GM19372 (cell line): ENCODE results near the gene FOXP1.

Experiments used
- ATAC-seq: cut with Tn5 transposase; IDR thresholded peaks from one replicate; pipeline ENCODE4 v1.9.1; 2021; ENCODE audit warnings: mild to moderate bottlenecking, low read depth, moderate library complexity; ENCODE audit not compliant: unreplicated experiment

Gene FOXP1

DNA sequence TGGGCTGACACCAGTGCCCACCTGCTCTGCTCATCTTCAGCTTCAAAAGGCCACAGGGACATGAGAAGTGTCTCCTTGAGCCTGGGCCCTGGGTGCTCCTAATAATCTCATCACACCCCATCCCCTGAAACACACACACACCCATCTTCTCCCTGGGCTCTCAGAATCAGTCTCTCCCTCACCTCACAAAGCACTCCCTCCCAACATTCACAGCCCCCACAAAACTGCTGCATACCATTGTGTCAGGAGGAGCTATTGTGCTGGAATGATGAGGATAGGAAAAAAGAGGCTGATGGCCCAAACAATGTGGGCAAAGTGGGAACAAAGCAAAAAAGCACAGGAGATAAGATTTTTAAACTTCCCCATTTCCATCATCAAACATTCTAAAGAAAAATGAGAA, 16.8 kb downstream of the FOXP1 start:
- no peak for ATAC-seq

DNA sequence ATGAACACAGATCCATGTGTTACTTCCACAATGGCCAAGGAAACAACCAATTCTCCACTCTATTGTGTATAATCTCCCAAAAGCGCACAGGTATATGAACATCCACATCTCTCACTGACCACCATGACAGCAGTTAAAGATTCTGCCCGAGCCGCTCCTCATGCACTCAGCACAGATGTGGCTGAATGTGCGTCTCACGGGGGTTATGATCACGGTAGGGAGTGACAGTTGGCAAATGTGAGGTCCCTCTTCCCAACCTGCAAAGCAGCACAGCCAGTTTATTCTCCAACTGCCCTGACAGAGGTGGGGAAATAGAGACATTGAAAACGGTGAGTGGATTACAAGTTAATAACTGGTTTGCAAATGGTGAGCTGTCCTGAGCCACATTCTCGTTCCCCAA, 17.6 kb downstream of the FOXP1 start:
- ATAC-seq, result no peak

DNA sequence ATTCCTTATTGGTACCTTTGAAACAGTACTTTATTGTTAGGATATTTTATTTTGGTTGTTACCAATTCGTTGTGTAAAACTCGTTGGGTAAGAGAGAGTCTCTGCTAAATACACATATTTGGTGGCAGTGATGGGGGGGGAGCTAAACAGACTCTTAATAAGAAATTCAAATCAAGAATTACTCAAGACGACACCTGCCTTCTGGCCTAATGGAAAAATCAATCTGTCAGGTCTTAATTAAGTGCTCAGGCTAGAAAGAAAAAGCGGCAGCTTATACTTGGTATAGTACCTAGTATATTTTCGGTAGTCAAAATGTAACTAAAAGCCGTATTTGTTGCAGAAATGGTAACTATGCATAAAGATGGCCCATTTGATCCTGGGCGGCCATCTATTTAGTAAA, 18.2 kb downstream of the FOXP1 start:
- no peak for ATAC-seq

DNA sequence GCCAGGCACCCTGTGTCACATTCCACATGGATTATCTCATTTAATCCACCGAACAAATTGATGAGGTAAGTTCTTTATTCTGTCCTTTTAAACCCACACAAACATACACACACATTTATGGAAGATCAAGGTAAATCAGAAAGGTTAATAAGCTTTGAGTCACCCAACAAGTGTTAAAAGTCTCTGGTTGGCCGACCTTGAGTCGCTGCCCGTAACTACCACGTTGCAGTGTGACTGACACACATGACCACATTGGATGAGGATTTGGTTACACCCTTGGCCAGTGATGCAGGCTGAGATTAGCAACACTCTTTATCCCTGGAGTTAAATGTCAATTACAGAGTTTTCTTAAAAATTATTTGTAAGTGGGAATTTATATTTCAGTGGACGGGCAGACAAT, 19.2 kb downstream of the FOXP1 start:
- no peak for ATAC-seq

DNA sequence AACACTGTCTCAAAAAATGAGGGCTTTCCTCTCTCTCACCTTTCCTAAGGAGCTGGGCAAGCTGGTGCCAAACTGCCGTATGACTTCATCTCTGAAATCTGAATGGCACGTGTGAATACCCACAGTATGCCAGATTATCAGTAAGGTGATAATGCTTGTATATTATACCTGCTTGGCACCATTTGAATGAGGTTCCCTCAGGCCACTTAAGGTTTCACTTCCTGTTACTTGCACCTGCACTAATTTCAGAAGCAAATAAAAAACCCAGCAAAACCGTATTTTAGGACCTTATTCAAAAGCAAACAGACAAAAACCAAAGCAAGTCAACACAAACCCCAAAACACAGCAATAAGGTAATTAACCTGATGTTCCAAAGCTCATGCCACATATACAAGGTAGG, 19.7 kb downstream of the FOXP1 start:
- ATAC-seq, result peak; percentile 87

DNA sequence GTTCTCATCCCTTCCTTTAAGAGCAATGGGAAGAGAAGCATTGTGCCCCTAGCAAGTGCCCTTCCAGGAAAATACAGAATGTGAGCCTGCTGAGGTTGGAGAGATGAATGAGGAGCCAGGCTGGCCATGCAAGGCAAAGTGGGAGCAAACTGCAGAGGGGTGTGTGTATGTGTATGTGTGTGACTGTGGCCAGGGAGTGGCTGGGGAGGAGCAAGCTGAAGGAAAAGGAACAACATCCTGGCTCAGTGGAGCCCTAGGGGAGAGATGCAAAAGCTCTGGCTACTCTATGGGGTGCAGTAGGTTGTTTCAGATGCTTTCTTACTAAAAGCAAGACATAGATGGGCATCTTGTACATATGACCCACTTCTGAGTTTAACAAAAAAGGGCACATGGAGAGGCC, 20.6 kb downstream of the FOXP1 start:
- no peak for ATAC-seq

DNA sequence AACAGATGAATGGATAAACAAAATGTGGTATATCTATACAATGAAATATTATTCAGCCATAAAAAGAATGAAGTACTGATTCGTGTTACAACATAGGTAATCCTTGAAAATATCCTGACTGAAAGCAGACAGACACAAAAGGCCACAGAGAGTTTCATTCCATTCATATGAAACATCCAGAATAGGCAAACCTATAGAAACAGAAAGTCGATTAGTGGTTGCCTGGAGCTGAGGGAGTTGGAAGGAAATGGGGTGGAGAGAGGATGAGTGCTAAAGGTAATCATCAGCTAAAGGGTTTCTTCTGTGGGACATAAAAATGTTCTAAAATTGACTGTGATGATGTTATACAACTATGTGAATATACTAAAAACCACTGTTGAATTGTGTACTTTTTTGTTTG, 22.9 kb downstream of the FOXP1 start:
- no peak for ATAC-seq

DNA sequence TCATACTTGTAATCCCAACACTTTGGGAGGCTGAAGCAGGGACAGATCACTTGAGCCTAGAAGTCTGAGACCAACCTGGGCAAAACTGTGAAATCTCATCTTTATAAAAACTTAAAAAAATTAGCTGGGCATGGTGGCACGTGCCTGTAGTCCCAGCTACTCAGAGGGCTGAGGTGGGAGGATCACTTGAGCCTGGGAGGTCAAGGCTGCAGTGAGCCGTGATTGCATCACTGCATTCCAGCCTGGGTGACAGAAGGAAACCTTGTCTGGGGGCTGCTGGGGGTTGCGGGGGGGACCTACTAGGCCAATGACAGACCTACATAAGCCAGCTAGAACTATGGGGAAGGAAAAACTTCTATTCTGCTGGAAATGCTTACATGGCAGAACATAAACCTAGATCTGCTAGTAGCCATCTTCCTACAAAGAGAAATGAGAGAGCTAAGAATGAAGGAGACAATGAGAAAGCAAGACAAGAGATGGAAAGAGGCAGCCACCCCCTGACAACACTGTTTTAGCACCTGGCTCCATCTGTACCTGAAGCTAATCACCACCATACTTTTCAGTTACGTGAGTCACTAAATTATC, 23.9 kb downstream of the FOXP1 start:
- no peak for ATAC-seq

DNA sequence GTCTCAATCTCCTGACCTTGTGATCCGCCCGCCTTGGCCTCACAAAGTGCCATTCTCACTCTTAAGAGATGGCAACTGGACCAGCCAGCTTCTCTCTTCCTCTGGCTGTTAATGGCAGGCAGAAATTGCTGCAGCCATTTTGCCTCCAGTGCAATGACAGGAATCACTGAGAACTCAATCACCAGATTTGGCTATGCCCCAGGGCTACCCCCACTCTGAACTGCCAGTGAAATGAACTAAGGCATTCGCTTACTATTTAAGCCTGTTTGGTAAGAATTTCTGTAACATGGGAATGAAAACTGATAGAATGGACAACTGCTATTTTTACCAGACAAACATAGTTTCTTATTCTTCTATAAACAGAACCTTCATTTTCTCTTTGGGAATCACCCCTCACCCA, 24.5 kb downstream of the FOXP1 start:
- no peak for ATAC-seq

DNA sequence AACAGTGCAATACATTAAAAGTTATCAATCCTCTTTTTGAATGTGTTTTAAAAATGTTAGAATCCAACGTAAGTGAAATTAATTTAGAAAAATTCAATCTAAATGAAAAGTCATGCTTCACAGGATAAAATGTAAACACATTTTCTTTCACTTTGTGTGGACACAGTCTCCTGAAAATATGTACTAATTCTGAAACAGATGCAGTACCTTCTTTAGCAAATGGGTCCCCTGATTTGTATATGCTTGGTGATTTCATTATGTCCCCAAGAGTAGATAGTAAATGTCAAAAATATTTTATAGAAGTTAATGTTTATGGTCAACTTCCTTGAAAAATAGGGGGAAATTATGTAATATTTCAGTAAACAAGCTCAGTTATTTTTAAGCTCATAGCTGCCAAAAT, 28.9 kb downstream of the FOXP1 start:
- no peak for ATAC-seq

DNA sequence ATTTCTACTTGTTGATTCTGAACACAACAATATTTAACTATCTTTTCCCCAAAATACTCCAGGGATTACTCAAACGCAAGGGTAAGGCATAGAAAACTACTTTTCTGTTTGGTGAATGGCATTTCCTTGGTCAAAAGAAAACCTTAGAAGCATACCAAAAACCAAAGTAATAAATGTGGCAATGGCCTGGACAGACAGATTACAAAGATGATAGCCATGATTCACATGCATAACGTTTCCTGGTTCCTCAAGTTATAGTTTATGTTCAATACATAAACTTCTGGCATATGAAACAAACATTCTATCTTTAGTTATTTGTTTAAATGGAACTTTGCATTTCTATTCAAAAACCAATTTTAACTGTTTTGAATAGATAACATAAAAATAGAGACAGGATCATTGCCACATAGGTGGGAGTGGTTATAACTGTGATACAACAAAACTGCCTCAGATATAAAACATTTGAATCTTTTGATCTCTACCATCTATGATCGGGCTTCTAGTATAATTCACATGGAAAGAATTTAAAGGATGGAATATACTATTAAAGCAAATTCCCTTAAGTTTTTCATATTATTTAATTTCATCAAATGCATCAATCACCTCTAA, 32.1 kb downstream of the FOXP1 start:
- no peak for ATAC-seq

DNA sequence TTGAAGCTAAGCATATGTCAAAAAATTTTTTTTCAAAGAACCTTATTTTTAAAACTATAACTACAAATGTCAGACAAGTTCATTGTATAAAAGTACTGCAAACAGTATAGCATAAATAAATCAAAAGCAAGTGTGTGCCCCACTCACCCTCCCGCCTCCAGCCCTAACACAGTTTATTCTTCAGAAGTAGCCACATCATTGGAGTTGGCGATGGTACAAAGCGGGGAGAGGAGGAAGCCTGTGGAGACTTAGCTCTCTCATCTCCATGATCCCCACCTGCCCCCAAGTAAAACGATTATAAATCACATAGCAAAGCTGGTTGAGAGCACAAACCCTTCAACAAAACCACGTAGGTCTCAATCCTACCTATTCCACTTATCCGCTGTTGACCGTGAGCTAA, 33.6 kb downstream of the FOXP1 start:
- ATAC-seq, result no peak

DNA sequence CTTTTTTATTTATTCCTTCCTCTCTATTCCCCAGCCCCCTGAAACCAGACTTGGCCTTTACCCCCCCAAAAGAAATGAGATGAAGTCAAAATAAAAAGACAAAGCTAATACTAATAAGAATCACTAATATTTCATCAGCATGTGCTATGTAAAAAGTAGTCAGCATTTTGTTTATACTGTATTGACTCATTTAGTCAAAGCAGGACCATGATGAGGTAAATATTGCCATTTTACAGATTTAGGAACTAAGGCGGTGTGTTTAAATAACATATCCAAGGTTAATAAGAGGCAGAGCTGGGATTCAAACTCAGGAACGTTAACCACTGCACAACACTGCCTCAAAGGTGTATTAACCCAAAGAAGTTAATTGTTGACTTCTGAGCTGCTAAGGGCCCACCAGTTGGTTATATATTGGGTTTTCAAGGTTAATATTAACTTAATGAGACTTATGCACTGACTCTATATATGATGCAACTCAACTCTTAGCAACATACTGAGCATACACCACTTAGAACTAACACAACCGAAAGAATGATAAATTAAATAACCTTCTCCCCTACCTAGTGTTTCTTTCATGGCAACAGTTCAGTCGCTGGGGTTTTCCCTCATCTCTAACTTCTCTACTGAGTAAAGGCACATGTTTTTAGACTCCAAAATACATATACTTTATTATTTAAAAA, 34.7 kb downstream of the FOXP1 start:
- ATAC-seq, result peak; percentile 81

DNA sequence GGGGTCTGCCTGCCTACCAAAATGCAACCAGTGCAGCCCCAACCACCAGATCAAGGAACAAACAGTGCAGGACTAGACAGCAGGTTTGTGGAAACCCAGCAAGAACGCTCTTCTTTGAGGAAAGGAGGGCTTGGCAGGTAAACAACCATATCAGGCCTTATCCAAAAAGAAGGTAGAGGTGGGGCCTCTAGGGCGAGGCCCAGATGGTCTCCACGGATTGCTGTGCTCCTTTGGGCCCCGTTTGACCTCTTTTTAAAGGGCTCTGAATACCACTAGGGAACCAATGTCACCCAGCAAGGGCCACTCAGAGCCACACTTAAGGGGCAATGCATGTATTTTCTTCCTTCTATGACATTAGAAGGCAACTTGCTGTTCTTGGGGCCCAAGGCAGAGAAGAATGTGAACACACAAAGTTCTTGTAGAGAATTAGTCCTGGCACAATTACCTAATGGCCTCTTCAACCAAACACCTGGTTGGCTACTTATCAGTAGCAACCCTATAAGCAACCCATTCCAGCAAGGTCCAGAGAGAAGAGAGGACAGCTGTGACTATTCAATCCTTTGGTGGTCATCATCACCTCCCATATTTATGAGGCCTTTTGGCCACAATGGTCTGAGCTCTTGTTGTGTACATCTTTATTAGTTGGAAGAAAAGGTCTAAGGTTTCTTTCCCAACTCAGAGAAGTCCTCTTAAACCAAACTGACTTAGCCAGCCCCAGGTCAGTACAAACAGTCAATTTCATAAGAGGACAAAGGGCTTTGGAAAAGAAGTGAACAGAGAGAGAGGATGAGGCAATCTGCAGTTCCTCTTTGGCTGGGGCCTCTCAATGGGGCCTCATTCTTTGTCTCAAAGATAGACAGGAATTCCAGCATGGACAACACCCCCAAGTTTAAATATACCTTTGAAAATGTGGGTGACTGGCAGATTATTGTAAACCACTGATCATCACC, 36.0 kb downstream of the FOXP1 start:
- no peak for ATAC-seq

DNA sequence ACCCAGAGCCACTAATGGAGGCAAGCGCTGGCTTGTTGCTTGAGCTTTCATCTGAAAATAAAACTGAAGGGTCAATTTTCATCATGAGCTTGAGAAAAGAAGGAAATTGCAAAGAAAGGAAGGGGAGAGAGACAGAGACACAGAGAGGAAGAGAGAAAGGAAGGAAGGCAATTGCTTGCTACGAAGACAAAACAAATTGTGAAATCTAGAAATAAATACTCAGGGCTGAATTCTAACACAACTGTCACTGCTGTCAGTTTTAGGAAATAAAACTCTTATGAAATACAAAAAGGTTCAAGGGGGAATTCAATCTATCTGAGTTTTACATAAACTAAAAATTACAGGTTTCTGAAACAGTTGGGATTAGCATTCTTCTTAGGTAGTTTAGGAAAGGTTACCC, 36.7 kb downstream of the FOXP1 start:
- no peak for ATAC-seq

DNA sequence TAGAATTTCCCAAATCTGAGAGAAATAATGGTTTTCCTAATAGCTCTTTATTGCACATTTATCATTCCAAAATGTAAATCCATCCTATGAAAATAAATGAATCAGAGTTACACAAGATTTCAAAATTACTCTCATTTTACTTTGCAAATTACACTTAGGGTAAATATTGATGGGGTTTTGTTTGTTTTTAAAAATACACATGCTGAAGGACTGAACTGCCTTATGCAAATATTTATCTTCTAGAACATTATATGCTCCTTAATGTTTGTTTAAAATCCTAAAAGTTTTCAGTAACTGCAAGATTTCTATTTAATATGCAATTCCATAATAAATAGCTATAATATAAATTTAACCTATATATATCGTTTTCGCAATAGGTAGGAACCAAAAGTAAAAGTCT, 38.2 kb downstream of the FOXP1 start:
- ATAC-seq, result no peak

DNA sequence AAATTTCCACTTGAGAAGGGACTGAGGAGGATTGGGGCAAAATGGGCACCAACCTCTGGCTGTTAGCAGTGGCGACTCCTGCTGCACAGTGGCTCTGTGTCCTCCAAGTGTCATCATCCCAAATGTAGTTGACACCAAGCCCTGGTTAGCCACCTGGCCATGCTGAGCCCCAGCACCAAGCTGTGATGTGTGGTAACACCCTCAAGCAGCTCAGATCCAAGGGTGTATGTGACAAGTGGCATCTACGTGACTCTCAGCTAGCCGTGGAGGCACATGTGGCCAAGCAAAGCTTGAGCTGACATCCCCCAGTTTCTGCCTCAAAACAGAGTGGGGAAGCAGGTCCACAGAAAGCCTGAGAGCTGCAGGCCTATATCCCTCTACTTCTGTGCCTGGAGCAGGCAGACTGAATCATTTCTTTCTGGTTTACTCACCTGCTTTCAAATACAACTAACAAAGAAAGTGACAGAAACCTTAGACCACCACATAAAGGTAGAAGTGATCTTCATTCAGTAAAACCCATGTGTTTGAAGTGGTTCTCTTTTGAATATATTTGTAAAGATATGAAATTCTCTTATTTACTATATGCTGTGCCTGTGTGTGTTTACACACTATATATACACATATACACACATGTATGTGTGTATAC, 40.0 kb downstream of the FOXP1 start:
- ATAC-seq, result no peak

DNA sequence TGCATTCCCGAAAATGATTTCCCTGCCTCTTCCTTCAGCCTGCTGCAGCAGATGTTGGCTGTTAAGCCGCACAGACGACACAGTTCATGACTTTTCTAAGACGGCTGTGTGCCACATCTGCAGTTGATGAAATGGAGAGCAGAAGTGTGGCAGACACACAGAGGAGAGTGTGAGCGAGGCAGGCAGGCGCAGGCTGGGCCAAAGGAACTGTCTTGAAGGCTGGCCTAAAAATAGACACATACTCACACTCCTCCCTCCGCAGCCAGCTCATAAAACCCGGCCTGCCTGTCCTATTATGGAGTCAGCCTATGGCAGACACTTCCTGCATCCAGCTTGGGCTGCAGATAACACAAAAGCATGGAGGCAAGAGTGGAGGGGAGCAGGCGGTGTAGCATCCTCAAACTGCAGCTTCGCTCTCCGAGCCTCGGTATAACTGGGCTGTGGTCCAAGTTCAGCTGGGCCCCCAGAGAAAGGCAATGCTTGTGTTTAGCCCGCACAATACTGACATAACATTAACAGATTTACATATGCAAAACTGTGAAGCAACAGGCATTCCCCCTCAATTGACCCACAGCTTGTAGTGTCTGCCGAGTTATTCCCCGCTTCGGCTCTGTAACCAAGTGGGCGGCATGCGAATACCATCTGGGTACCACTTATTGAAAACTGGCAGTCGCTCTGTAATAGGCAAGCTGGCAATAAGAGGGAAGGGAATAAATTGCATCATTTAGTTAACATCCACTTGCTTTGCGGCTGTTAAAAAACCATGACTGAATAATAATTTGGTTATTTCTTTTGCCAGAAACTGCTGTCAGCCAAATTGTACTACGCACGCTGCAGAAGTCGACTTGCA, 40.8 kb downstream of the FOXP1 start:
- ATAC-seq, result no peak

DNA sequence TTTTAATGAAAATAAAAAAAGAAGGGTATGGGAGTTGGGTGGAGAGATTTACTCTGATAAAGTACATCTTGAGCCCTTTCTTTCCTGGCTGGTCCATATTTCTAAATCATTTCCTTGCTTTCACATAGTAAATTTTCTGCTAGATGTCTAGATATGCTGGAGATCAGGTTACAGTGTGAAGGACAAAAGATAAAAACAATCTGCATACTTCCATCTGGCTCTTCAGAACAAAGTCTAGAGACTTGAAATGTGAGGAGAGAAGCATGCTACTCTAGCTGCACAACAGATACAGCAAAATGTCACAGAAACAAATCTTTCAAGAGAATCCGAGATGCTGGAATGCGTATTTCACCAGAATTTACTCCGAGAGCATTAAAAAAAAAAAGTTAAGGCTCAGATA, 42.2 kb downstream of the FOXP1 start:
- no peak for ATAC-seq

DNA sequence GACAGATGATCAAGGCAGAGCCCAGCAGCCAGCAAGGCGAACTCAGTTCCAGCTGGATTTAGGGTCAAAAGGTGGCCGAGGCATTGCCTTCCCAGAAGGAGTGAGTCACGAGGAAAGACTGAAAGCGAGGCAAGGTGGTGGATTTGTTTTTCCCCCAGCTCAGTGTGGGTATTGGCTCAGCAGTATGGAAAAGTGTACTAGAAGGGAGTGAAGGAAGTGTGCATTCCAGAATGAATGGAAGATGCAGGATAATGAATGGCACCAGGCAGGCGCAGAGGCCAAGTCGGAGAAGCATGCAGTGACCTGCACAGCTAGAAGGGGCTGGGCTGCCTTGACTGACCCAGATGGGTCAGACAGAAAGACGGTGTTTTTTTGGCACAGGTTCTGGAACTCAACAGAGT, 46.3 kb downstream of the FOXP1 start:
- ATAC-seq, result no peak
